ENCODE results near the gene DHDDS. TPM values are rescaled to one million over a fixed set of nuclear protein-coding genes. Genes with fewer than 3 reads are reported as not detected.
"Not testable (repeated sequence)": the region's sequence is repeated elsewhere in the genome, so short reads cannot be mapped to it uniquely, and the experiment has no call there.

Gene DHDDS
- 10 to 100 TPM; 51.3 to 52.2 TPM for total RNA-seq

DNA sequence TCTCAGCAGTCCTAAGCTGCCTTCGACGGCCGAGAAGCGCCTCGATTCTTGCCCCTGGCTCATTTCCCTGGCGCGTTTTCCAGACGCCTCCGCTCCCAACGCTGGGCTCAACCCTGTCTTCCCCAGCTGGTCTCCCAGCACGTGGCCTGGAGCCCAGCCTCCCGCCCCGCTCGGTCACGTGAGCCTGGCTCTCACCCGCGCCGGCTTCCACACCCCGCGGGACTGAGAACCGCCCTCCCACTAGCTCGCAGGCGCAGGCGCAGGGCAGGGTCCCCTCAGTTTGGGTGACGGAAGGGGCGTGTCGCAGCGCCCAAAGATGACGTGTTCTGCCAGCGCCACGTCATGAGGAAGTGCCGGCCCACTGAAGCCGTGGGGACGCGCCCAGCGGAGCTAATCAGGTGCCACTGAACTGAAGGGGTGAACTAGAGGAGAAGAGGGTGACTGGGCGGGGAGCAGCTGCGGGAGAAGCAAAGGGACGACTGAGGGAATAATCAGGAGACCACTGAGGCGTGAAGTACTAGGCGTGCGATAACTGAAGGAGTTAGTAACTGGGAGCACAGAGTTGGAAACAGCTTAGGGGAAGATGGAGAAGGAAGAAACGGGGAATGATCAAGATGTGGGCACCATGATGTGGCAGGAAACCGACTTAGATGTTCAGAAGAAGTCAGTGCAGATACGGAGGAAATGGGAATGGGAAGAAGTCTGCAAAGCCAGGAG is at the start of gene DHDDS:
TSS of gene DHDDS (plus strand) at position 343 of the 717 bp plus-strand sequence. CDS start 625 bp downstream, outside the sequence.
- ChIA-PET POLR2A (interaction anchor here (0.5 to 1.1 kb wide), 7 partner anchors 40 to 1075 kb away, joined by 3 to 11 read pairs (median 3); partner anchors contain the start of genes CEP85, HMGN2 and ZNF593), CTCF (interaction anchor here (1.1 to 1.7 kb wide), 6 partner anchors 13 to 198 kb away, joined by 3 to 13 read pairs (median 4); partner anchors contain the start of genes CEP85 and SH3BGRL3)

DNA sequence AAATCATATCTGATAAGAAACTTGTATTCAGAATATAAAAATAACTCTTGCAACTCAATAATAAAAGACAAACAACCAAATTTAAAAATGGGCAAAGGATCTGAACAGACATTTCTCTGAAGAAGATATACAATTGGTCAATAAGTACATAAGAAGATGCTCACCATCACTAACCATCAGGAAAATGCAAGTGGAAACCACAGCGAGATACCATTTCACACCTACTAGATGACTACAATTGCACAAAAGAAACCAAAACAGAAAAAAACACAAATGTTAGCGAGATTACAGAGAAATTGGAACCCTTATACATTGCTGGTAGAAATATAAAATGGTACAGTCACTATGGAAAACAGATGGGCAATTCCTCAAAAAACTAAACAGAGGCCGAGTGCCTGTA is 48.0 kb upstream of the DHDDS start:
- CTCF ChIA-PET = interaction anchor here (1.8 kb wide), 1 partner anchor 20 kb away, joined by 6 read pairs; no protein-coding TSS in a partner anchor
- POLR2A ChIA-PET = interaction anchor here (0.7 kb wide), 1 partner anchor 479 kb away, joined by 4 read pairs; no protein-coding TSS in a partner anchor

DNA sequence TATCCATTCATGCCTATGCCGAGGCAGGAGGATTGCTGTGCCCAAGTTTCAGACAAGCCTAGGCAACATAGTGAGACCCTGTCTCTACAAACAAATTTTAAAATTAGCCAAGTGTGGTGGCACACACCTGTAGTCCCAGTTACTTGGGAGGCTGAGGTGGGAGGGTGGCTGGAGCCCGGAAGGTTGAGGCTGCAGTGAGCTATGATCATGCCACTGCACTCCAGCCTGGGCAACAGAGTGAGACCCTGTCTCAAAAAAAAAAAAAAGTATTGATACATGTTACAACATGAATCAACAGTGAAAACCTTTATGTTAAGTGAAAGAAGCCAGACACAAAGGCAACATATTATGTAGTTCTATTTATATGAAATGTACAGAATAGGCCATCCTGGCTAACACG is 47.1 kb upstream of the DHDDS start:
- POLR2A ChIA-PET = not testable (repeated sequence)
- CTCF ChIA-PET = interaction anchor here (1.8 kb wide), 1 partner anchor 21 kb away, joined by 6 read pairs; no protein-coding TSS in a partner anchor

DNA sequence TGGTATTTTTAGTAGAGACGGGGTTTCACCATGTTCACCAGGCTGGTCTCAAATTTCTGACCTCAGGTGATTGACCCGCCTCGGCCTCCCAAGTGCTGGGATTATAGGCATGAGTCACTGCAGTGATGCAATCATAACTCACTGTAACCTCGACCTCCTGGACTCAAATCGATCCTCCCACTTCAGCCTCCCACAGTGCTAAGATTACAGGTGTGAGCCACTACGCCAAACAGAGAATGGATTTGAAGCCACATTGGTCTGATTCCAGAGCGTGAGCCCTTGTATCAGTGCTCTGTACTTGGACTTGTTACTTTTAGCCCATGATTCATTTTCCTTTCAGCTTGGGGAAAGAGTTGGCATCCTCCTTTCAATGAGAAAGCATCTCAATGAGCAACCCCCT is 44.7 kb upstream of the DHDDS start:
- POLR2A ChIA-PET = no interaction called here
- CTCF ChIA-PET = no interaction called here

DNA sequence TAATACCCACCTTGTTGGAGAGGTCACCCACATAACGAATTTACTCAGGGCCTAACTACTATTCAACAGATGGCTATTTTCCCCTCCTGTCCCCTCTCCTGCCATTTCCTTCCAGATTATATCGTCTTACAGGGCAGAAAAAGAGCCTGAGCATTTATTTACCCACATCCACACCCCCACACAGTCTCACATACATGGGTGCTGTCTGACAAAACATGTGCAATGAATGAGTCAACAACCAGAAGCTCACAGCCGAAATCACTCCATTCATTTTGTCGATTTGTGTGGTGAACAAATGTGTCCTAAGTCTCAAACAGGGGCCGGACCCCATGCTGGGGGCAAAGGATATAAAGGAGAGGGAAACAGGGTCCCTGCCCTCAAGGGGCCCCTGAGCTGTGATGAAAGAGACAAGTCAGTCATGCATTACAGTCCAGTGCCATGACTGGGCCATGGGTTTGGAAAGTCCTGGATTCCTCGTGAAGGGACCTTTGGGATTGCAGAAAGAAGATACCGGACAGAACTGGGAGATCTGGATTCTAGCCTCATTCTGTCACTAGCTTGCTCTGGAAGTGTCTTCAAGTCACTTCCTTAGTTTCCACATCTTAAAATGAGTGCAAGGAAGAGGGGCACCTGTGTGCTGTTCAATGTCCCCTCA is 43.2 kb upstream of the DHDDS start:
- CTCF ChIA-PET = interaction anchor here (1.0 to 2.1 kb wide), 4 partner anchors 15 to 155 kb away, joined by 4 to 5 read pairs (median 4); partner anchors contain the start of gene CEP85

DNA sequence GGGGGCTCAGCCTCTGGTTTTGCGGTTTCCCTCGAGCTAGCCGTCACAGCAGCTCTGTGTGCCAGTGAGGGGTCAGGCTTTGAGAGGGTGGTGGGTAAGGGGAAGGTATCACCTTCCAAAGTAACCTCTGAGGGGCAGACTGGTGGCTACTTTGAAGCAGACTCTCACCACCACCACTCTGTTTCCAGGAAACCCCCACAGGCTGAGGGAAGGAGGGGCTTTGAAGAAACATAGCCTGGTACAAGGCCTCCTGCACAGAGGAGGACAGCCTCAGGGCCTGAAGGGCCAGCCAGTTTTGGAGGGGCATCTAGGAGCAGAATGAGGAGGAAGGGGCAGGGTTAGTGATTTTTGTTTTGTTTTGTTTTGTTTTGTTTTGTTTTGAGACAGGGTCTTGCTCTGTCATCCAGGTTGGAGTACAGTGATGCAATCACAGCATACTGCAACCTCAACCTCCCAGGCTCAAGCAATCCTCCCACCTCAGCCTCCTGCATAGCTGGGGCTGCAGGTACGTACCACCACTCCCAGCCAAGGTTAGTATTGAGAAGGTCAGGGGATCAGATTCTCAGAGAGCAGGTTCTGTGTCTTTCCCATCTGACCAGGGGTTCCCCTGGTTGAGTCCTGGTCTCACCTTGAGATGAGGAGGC is 42.4 kb upstream of the DHDDS start:
- CTCF ChIA-PET = interaction anchor here (0.6 to 2.1 kb wide), 6 partner anchors 15 to 196 kb away, joined by 3 to 5 read pairs (median 4); no protein-coding TSS in a partner anchor
- POLR2A ChIA-PET = no interaction called here

More for the DNA sequence above, 43.2 kb upstream of the DHDDS start:
- POLR2A ChIA-PET = interaction anchor here (0.5 kb wide), 1 partner anchor 119 kb away, joined by 3 read pairs; no protein-coding TSS in a partner anchor

DNA sequence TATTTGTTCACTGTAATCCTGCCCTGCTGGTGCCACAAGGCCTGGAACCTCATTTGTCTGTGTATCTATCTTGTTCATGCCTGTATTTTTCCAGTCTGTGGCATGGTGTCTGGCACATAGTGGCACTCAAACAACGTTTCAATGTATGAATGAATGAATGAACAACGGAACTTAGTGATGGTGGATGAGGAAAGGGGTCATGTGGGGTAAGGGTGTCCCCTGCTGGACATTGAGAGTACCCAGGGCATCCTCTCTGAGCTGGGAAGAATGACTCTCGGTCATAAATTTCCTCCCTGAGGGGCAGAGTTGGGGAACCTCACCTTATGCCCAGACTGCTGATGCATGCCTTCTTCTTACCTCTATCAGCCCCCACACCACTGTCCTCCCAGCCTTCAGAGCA is 40.7 kb upstream of the DHDDS start:
- CTCF ChIA-PET = interaction anchor here (0.6 to 1.8 kb wide), 14 partner anchors 14 to 268 kb away, joined by 3 to 9 read pairs (median 4); partner anchors contain the start of genes CD52, UBXN11 and ZNF593
- POLR2A ChIA-PET = no interaction called here

DNA sequence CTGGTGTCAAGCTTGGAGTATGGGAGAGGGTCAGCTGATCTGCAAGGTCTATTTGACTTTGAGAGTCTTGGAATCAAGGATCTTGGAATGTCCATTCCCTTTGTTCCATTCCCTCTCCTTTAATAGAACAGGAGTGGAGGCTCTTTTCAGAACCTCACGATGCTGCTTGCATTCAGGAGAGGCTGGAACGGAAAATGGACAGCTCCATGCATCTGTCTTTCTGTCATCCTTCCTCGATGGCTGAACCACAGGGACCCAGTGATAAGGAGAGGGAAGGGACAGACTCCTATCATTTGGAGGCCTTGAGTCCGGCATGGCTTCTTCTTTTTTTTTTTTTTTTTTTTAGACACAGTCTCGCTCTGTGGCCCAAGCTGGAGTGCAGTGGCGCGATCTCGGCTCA is 36.4 kb upstream of the DHDDS start:
- POLR2A ChIA-PET = interaction anchor here (0.7 kb wide), 1 partner anchor 1395 kb away, joined by 4 read pairs; no protein-coding TSS in a partner anchor

DNA sequence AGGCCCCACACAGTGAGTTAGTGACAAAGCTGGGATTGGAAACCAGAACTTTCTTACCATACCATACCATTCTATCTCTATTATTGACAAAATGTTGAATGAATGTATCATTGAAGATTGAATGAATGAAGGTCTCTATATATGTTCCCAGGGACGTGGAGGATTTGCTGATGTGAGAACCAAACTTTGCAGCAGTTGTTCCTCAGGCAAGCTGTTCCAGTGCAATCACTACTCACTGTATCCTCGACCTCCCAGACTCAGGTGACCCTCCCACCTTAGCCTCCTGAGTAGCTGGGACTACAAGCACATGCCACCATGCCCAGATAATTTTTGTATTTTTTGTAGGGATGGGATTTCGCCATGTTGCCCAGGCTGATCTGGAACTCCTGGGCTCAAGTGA is 33.1 kb upstream of the DHDDS start:
- ChIA-PET CTCF (interaction anchor here (3.5 kb wide), 1 partner anchor 18 kb away, joined by 11 read pairs; no protein-coding TSS in a partner anchor), POLR2A (no interaction called here)

More for the DNA sequence above, 36.4 kb upstream of the DHDDS start:
- CTCF ChIA-PET = interaction anchor here (0.7 to 1.8 kb wide), 5 partner anchors 17 to 185 kb away, joined by 4 to 10 read pairs (median 8); no protein-coding TSS in a partner anchor

GRCh38 chr1:26401891-26402290 is 30.2 kb upstream of the DHDDS start:
- POLR2A ChIA-PET = no interaction called here
- CTCF ChIA-PET = interaction anchor here (3.5 kb wide), 1 partner anchor 15 kb away, joined by 11 read pairs; no protein-coding TSS in a partner anchor

- POLR2A ChIA-PET = no interaction called here
- CTCF ChIA-PET = no interaction called here
These were observed 28.5 kb upstream of the DHDDS start for GRCh38 chr1:26403656-26404055.

GRCh38 chr1:26404641-26405040 is 27.5 kb upstream of the DHDDS start:
- CTCF ChIA-PET = no interaction called here
- POLR2A ChIA-PET = no interaction called here

- CTCF ChIA-PET = interaction anchor here (0.7 to 1.9 kb wide), 3 partner anchors 12 to 65 kb away, joined by 3 to 6 read pairs (median 5); no protein-coding TSS in a partner anchor
- POLR2A ChIA-PET = no interaction called here
These were observed 26.7 kb upstream of the DHDDS start for GRCh38 chr1:26405281-26405915.

DNA sequence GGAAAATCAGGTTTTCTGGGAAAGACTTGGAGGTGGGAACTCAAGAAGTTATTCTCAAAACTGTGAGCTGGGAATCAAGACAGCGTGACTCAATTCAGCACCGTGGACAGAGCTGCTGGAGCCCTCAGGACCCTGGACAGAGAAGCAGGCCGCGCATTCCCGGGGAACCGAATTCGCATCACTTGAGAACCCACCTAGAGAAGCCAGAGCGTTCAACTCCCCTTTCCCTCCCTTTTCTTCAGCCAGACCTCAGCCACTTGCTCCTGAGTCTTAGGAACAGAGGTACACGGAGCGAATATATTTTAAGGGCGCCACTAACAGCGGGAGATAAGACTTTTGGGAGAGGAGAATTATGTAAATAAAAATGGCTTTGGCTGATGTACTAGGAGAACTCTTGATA is 23.5 kb upstream of the DHDDS start:
- CTCF ChIA-PET = interaction anchor here (1.4 kb wide), 1 partner anchor 9 kb away, joined by 5 read pairs; no protein-coding TSS in a partner anchor
- POLR2A ChIA-PET = no interaction called here

GRCh38 chr1:26409191-26409807 is 22.8 kb upstream of the DHDDS start:
- POLR2A ChIA-PET = no interaction called here
- CTCF ChIA-PET = interaction anchor here (1.4 kb wide), 1 partner anchor 8 kb away, joined by 5 read pairs; no protein-coding TSS in a partner anchor

DNA sequence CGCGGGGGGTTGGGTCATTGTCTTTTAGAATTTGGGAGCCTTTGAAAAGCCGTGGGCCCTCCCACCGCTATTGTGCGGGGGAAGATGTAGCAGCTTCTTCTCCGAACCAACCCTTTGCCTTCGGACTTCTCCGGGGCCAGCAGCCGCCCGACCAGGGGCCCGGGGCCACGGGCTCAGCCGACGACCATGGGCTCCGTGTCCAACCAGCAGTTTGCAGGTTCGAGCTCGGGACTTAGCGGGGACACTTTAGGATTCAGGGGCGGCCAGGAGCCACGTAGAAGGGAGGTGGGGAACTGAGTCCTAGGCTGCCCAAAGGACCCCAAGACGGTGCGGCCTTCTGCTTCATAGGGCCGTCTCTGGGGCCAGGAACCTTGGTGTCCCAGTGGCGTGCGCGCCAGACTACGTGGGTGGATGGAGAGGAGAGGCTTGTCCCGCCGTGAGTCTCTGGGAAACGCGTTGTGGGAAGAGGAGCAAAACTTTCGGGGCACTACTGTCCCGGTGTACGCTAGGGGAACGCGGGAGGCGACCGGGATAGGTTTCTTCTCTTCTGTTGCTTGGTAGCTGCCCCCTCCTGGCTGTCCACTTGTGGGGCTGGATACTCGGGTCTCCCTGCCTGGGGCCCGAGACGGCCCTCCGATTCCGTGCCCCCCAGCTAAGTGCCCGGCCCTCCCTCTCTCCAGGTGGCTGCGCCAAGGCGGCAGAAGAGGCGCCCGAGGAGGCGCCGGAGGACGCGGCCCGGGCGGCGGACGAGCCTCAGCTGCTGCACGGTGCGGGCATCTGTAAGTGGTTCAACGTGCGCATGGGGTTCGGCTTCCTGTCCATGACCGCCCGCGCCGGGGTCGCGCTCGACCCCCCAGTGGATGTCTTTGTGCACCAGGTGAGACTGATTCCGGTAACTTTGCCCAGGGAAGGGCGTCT is 21.2 kb upstream of the DHDDS start, which contains the start of gene LIN28A:
TSS of gene LIN28A (plus strand) at position 112 of the 918 bp plus-strand sequence. CDS start at position 187, 75 bp downstream.
- ChIA-PET POLR2A (no interaction called here), CTCF (no interaction called here)

DNA sequence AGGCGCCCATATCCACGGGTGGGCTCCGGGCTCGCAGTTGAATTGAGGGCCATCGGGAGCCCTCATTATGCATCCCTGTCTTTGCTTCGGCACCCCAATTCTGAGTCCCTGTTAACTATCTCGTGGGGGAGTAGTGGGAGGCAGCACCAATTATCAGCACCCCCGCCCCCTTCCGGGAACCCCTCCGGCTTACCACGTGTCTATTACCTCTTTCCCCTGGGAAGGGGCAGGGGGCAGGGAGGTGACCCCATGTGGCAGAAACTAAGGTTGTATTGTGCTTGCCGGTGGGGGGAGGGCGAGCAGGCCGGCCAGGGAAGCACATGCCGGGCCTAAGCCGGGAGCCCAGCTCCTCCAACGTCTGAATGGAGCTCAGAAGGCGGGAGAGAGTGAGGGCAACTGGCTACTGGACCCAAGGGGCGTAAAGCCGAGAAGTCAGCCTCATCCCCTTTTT is 20.5 kb upstream of the DHDDS start:
- ChIA-PET POLR2A (no interaction called here), CTCF (interaction anchor here (2.0 kb wide), 1 partner anchor 16 kb away, joined by 10 read pairs; no protein-coding TSS in a partner anchor)
